PFSK-1 (cell line): ENCODE results near the gene RAPGEF5.

Source experiments
- FOXP2 ChIP-seq: optimal IDR thresholded peaks from 2 replicates; pipeline ENCODE3; 2011; ENCODE audit warnings: borderline replicate concordance, control low read depth, inconsistent platforms; ENCODE audit not compliant: insufficient read depth; ENCODE audit errors: extremely low read length, extremely low read depth
- POLR2AphosphoS5 ChIP-seq: IDR thresholded peaks from 2 replicates; pipeline ENCODE4 v1.6.1; 2012; ENCODE audit warnings: low read depth, mild to moderate bottlenecking, control low read depth, low read length, moderate library complexity
- SIN3A ChIP-seq: IDR thresholded peaks from 2 replicates; pipeline ENCODE4 v1.6.1; 2012; ENCODE audit warnings: mild to moderate bottlenecking, low read length, moderate library complexity, borderline replicate concordance; ENCODE audit not compliant: insufficient read depth
- TAF1 ChIP-seq: IDR thresholded peaks from 2 replicates; pipeline ENCODE4 v1.6.1; 2012; ENCODE audit warnings: low read length, control low read depth, borderline replicate concordance; ENCODE audit not compliant: insufficient read depth
- TF ChIP-seq, protein P1 (sequence below), 2 experiments: IDR thresholded peaks; 2 replicates each; pipeline versions ENCODE4 v1.6.1 to v1.8.0; 2011 to 2012; ENCODE audit warnings: low read depth in 2 of 2, low read length in 2 of 2, control low read depth in 1 of 2, inconsistent platforms in 1 of 2, mild to moderate bottlenecking in 1 of 2, moderate library complexity in 1 of 2; ENCODE audit not compliant: insufficient read depth in 1 of 2

DNA sequence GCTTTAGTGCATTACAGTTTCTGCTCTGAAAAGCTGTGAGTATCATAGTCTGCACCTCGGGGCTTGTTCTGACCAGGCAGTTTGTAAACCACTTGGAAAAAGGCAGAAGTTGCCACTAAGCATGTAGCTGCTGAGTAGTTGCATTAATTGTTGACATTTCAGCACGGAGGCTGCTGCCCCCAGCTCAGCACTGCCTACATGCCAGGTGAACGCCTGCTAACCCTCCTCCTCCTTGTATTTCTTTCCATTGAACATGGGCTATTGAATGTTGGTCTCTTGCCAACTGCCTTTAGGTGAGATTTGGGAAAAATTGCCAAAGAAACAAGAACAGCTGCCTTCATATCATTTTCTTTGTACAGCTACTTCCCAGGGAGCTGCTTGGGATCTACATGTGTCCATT is 164.2 kb downstream of the RAPGEF5 start:
- TF ChIP-seq POLR2AphosphoS5 (no peak), SIN3A (no peak), TAF1 (no peak), FOXP2 (no peak)
- TF ChIP-seq, protein P1, sequence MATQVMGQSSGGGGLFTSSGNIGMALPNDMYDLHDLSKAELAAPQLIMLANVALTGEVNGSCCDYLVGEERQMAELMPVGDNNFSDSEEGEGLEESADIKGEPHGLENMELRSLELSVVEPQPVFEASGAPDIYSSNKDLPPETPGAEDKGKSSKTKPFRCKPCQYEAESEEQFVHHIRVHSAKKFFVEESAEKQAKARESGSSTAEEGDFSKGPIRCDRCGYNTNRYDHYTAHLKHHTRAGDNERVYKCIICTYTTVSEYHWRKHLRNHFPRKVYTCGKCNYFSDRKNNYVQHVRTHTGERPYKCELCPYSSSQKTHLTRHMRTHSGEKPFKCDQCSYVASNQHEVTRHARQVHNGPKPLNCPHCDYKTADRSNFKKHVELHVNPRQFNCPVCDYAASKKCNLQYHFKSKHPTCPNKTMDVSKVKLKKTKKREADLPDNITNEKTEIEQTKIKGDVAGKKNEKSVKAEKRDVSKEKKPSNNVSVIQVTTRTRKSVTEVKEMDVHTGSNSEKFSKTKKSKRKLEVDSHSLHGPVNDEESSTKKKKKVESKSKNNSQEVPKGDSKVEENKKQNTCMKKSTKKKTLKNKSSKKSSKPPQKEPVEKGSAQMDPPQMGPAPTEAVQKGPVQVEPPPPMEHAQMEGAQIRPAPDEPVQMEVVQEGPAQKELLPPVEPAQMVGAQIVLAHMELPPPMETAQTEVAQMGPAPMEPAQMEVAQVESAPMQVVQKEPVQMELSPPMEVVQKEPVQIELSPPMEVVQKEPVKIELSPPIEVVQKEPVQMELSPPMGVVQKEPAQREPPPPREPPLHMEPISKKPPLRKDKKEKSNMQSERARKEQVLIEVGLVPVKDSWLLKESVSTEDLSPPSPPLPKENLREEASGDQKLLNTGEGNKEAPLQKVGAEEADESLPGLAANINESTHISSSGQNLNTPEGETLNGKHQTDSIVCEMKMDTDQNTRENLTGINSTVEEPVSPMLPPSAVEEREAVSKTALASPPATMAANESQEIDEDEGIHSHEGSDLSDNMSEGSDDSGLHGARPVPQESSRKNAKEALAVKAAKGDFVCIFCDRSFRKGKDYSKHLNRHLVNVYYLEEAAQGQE (IDR thresholded peaks at IDR 0.05; ENCODE audit: insufficient read depth in 1 of 2, low read depth in 2 of 2, low read length in 2 of 2): no peak
